ENCODE results near the gene KCNJ11. TPM values are rescaled to one million over a fixed set of nuclear protein-coding genes. Genes with fewer than 3 reads are reported as not detected.

KCNJ11 gene
- total RNA-seq, 1 experiment from 2014 or later = 0.82 TPM

- no peak for DNase-seq (ENCODE audit: low read depth)
Observed at GRCh38 chr11:17410606-17411379, 22.3 kb upstream of the KCNJ11 start.

- no peak for DNase-seq (ENCODE audit: low read depth)
Observed at GRCh38 chr11:17408641-17409040, 20.2 kb upstream of the KCNJ11 start.

- DNase-seq (ENCODE audit: low read depth) = no peak
Observed at GRCh38 chr11:17408026-17408425, 19.6 kb upstream of the KCNJ11 start.

GRCh38 chr11:17407575-17407974 is 19.1 kb upstream of the KCNJ11 start:
- DNase-seq (ENCODE audit: low read depth) = no peak

- no peak for DNase-seq (ENCODE audit: low read depth)
Observed at GRCh38 chr11:17406818-17407149, 18.3 kb upstream of the KCNJ11 start.

GRCh38 chr11:17406082-17406817 is 17.8 kb upstream of the KCNJ11 start:
- no peak for DNase-seq (ENCODE audit: low read depth)

GRCh38 chr11:17405232-17406005 is 17.0 kb upstream of the KCNJ11 start:
- DNase-seq (ENCODE audit: low read depth) = peak; percentile 42

GRCh38 chr11:17403980-17404759 is 15.7 kb upstream of the KCNJ11 start:
- peak; percentile 27 for DNase-seq (ENCODE audit: low read depth)

GRCh38 chr11:17402486-17402885 is 14.0 kb upstream of the KCNJ11 start:
- DNase-seq (ENCODE audit: low read depth) = no peak

GRCh38 chr11:17401841-17402240 is 13.4 kb upstream of the KCNJ11 start:
- DNase-seq (ENCODE audit: low read depth) = no peak

- no peak for DNase-seq (ENCODE audit: low read depth)
Observed at GRCh38 chr11:17401316-17401715, 12.9 kb upstream of the KCNJ11 start.

GRCh38 chr11:17400048-17400775 is 11.8 kb upstream of the KCNJ11 start:
- no peak for DNase-seq (ENCODE audit: low read depth)

- DNase-seq (ENCODE audit: low read depth) = no peak
Observed at GRCh38 chr11:17399236-17399635, 10.8 kb upstream of the KCNJ11 start.

GRCh38 chr11:17397311-17398002 is 9.0 kb upstream of the KCNJ11 start:
- no peak for DNase-seq (ENCODE audit: low read depth)

- no peak for DNase-seq (ENCODE audit: low read depth)
Observed at GRCh38 chr11:17396598-17397310, 8.3 kb upstream of the KCNJ11 start.

- no peak for DNase-seq (ENCODE audit: low read depth)
Observed at GRCh38 chr11:17395978-17396377, 7.5 kb upstream of the KCNJ11 start.

GRCh38 chr11:17395554-17395961 is 7.1 kb upstream of the KCNJ11 start:
- DNase-seq (ENCODE audit: low read depth) = no peak

- DNase-seq (ENCODE audit: low read depth) = no peak
Observed at GRCh38 chr11:17394743-17395390, 6.4 kb upstream of the KCNJ11 start.

GRCh38 chr11:17393472-17393871 is 5.0 kb upstream of the KCNJ11 start:
- no peak for DNase-seq (ENCODE audit: low read depth)
